NCI-H2029 (cell line): ENCODE results near the gene WFDC1.
"Not testable (repeated sequence)": the region's sequence is repeated elsewhere in the genome, so short reads cannot be mapped to it uniquely, and the experiment has no call there.

Experiments used
- DNase-seq: peaks from one replicate; lab custom pipeline; 2025; lab: John Stamatoyannopoulos, UW

The WFDC1 gene

DNA sequence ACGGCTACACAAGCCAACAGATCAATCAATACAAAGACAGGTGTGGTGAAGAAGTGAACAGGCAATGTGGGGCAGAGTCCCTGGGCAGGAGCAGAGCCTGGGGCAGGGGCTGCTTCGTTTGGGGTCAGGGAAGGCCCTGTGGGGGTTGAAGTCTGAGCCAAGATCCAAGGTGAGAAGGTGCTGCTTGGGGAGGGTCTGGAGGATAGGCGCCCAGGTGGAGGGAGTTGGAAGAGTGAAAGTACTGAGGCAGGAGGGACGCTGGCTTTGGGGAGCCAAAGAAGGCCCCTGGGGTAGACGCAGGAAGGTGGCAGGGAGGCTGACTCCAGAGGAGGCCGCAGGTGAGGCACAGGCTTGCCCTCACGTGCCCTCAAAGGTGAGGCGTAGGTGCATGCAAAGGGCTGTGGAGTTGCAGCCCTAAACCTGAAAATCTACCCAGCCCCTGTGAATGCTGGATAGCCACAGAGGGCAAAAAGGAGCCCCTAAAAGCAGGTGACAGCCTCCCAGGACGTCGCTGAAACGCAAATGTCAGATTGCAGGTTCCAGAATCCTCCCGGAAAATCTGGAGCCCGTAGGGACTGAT is 33.3 kb downstream of the WFDC1 start:
- no peak for DNase-seq

DNA sequence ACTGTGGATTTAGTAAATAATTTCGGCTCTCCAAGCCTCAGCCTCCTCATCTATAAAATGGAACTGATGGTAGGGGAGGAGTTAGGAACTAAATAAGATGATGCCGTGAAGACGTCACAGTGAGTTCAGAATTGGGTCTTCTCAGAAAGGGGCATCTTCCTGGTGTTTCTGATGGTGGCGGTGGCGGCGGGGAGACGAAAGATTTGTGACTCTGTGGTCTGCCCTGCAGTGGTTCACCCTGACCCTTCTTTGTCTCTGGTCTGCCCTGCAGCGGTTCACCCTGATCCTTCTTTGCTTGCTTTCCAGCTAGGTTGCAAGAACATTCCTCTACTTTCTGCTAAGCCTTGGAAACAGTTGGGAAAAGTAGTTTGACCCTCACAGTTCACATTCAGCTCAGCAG is 34.3 kb downstream of the WFDC1 start:
- DNase-seq = no peak

DNA sequence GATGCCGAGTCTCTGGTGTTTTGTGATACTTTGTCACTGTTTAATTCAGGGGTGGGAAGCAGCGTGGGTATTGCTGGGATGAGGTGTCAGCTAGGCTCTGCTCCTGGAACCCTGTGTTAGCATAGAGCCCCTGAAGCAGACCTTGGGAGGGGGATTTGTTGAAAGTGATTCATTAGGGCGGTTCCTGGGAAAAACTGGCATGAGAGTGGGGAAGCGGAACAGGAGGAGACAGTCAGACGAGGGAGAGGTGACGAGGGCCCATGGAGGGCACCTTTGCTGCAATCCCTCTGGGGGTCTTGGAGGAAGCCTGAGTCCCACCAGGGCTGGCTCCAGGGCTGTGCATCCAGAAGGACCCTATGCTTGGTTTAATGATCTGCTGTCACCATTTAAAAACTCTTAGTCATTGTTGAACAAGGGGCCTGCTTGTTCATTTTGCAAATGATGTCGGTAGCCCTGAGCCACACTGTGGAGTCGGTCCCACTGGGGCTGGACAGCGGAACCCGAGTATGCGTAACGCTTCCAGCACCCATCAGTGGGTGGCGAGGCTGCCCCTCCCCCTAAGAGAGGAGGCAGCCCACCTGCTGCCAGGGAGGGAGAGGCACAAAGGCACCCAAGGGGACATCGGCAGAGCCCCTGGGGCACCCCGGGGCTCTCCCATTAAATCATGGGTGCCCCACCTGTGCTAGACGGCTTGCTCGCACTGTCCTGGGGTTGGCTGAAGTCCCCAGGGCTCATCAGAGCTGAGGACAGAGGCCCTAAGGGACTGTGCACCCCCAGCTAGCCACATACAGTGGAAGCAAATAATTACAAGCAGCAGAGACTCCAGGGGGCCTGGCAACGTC is 35.4 kb downstream of the WFDC1 start:
- DNase-seq = no peak

DNA sequence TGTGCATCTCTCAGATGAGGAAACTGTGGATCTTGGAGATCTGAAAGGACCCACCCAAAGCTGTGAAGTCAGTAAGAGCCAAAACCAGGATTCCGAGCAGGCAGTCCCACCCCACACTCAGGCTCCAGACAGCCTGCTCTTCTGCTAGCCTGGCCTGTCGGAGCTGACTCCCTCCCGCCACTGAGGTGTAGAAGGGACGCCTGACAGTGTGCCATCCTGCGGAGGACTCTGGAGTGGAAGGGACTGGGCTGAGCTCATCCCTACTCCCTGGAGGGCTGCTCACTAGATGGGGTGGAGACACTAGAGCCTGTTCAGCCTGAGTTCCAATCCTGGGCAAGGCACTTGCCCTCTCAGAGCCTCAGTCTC is 36.0 kb downstream of the WFDC1 start:
- no peak for DNase-seq

DNA sequence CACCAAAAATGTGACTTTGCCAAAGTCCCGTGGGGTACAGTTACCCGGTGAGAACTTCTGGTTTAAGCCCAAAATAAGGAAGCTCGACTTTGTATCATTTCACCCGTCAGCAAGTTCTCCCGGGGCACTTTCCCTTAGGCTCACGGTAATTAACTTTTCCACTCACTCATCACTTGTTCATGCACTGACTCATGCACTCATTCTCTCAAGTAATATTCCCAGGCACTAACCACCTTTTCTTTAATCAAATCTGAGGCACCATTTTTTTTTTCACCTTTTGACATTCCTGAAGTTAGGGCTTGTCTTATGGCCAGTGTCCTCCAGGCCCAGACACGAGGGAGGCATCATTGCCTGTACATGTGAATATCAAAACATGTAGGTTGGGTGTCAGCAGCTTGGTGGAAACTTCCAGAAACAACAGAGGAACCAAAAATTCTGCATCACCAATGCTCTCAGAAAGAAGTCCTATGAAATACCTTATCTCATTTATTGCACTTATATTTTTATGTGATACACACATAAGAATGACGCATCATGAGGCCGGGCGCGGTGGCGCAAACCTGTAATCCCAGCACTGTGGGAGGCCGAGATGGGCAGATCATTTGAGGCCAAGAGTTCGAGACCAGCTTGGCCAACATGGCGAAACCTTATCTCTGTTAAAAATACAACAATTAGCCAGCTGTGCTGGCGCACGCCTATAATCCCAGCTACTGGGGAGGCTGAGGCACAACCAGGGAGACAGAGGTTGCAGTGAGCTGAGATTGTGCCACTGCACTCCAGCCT is 37.5 kb downstream of the WFDC1 start:
- DNase-seq = no peak

DNA sequence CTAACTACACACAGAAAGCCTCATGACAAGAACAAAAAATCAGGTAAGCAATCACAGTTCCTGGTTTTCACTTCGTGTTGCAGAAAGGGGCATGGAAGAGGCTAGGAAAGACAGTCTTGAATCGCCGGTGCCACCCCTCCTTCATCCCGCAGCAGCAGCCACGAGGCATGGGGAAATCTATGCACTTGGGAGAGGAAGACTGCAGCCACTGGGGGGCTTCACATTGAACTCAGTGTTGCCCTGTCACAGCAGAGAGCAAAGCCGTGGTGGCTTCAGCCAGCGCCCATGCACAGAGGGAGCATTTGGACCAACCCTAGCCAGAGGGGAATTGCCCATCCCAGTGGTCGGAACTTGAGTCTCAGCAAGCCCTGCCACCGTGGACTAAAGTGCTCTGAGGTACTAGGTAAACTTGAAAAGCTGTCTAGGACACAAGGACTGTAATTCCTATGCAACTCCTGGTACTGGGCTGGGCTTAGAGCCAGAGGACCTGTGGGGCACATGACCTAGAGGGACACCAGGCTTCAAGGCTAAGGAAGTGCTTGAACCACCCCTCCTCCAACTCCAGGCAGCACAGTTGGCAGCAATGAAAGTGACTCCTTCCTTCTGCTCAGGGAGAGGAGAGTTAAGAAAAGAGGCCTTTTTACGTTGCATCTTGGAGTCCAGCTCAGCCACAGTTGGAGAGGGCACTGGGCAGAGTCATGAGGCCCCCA is 38.5 kb downstream of the WFDC1 start:
- DNase-seq = peak; percentile 7

DNA sequence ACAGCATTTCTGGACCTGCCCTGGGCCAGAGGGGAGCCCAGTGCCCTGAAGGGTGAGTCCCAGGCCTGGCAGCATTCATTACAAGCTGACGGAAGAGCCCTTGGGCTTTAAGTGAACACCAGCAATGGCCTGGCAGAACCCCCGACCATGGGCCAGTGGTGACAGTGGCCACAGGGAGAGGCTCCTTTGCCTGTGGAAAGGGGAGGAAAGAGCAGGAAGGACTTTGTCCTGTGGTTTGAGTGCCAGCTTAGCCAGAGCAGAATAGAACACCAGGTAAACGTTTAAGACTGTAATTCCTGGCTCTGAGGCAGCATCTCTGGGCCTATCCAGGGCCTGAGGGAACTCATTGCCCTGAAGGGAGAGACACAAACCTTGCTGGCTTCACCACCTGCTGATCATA is 39.4 kb downstream of the WFDC1 start:
- DNase-seq = no peak

DNA sequence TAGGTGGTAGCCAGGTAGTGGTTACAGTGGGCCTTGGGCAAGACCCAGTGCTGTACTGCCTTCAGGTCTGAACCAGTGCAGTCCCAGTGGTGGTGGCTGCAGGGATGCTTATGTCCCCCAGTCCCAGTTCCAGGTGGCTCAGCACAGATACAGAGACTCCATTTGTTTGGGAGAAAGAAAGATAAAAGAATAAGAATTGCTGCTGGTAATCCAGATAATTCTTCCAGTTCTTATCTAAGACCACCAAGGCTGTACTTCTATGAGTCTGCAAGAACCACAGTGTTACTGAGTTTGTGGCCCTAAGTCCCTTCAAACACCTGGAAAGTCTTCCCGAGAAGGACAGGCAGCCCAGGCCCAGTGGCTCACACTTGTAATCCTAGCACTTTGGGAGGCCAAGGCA is 39.8 kb downstream of the WFDC1 start:
- DNase-seq = no peak

DNA sequence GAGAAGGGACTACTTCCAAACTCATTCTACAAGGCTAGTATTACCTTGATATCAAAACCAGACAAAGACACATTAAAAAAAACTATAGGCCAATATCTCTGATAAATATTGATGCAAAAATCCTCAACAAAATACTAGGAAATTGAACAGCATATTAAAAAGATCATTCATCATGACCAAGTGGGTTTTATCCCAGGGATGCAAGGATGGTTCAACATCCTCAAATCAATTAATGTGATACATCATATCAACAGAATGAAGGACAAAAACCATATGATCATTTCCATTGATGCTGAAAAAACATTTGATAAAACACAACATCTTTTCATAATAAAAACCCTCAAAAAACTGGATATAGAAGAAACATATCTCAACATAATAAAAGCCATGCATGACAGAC is 42.6 kb downstream of the WFDC1 start:
- not testable (repeated sequence) for DNase-seq

DNA sequence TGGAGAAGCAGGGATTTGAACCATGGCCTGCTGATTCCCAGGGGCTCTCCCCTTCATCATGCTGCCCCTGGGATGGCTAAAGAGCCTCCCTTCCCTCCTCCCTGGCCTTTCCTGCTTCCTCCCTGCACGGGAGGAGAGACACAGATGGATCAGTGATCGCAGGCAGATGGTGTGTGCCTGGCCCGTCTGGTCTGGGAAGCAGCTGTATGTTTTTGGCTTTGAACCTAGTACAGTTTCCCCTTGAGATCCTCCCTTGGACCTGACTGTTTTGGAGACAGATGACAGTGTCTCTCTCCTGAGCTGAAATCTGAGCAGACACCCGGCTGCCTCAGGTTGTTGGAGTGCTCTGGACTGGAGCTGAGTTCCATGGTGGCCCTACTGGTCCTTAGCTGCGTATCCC is 44.6 kb downstream of the WFDC1 start:
- DNase-seq = no peak

DNA sequence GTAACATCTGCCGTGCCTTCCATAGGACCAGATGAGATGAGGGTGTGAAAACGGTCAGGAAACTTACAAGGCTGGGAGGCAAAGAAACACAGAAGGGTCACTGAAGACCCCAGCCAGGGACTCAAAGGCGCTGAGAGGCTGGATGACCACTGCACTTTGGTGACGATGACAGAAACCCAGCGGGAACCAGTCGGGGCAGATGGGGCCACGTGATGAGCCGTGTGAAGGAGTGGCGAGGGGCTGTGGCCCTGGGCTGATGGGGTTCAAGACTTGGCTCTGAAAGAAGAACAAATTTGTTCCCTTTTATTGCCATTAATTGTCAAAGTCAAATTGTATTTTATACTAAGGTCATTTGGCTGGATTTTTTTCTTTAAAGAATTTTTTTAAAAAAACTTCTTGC is 45.1 kb downstream of the WFDC1 start:
- no peak for DNase-seq

DNA sequence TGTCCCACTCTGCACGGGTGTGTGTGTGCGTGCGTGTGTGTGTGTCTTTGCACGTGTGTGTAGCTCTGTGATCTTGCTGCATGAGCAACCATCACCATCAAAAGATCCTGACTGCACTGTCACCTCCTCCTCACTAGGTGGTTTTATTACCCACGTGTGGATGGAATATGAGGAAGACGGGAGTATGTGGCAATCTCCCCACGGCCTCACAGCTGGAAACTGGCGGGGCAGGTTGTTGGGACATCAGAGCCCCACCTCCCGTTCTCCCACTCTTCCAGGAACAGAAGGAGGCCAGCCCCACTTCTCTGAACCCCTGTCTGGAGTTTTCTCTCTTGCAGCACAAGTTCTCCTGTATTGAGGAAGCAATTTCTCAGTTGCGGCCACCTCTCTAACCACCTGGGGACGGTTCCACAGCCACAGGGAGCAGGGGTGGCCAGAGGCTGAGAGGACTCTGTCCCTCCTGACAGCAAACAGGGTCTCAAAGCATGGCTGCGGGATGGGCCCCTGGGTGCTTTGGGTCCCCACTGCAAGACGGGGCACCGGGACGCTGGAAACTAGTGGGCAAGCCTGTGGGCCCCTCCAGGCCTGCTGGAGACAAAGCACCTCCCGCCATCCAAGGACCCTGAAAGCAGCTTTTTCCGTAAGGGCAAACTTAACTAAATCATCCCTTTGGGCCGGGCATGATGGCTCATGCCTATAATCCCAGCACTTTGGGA is 45.8 kb downstream of the WFDC1 start:
- no peak for DNase-seq

DNA sequence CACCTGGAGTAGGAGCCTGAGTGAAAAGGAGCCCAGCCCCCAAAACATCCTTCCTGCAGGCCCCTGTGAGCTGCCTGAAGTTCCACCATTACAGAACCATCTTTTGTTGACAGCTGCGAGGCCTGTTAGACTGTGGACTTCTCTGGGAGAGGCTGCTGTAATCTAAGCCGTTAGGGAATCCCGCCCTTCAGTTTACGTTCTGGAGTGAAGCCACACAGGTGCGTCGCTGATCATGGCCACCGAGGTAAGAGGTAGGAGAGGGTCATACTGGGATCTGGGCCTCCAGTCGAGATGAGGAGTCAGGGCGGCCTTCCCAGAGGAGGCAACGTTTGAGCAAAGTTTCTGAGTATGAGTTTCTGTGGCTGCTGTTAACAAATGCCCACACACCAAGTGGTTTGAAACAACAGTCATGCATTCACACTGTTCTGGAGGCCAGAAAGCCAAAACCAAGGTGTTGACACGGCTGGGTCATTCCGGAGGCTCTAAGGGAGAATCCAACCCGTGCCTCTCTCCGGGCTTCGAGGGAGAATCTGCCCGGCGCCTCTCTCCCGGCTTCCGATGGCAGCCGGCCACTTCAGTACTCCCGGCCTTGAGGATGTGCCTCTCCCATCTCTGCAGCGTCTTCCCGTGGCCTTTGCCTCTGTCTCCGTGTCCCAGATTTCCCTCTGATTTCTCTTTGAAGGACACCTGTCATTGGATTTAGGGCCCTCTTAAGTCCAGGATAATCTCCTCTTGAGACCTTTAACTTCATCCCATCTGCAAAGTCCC is 47.0 kb downstream of the WFDC1 start:
- DNase-seq = no peak

DNA sequence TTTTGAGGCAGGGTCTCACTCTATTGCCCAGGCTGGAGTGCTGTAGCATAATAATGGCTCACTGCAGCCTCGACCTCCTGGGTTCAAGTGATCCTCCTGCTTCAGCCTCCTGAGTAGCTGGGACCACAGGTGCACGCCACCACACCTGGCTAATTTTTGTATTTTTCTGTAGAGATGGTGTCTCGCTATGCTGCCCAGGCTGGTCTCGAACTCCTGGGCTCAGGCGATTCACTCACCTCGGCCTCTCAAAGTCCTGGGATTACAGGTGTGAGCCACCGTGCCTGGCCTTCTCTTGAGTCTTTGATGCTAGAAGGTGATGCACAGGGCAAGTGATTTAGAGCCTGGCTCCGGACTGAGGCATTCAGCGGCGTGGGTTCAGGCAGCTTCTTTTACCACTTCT is 49.1 kb downstream of the WFDC1 start:
- not testable (repeated sequence) for DNase-seq

DNA sequence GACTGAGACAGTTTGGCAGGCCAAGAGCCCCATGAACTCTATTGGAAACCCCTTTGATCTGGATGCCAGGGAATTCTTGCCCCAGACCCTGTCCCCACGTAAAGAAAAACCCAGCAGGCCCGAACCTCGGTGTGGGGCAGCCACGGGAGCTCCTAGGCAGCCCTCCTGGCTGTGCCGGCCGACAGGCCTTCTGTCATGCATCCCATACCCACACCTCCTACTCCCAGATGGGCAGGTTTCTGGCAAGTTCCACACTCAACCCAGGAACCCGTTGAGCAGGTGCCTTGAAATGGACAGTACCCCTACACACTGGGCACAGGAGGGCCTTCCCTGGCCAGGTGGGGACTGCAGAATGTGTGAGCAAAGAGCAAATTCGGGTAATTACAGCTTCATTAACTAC is 50.1 kb downstream of the WFDC1 start:
- no peak for DNase-seq

DNA sequence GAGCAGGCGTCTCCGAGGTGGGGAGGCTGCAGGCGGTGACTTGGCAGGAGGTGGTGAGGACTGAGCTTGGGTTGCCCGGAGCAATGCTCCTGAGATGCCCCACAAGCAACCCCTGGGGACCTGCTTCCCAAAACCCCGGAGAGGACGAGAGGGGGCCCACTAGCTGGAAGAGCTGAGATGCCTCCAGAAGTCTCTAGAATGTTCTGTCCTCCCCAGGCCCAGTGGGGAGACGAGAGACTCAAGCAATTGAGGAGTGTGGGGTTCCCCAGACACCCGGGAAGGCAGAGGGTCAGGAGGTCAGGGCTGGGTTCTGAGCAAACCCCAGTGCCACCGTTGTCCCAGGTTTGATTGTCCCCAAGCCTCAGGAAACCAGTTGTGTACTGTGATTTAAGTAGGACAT is 52.5 kb downstream of the WFDC1 start:
- DNase-seq = no peak

DNA sequence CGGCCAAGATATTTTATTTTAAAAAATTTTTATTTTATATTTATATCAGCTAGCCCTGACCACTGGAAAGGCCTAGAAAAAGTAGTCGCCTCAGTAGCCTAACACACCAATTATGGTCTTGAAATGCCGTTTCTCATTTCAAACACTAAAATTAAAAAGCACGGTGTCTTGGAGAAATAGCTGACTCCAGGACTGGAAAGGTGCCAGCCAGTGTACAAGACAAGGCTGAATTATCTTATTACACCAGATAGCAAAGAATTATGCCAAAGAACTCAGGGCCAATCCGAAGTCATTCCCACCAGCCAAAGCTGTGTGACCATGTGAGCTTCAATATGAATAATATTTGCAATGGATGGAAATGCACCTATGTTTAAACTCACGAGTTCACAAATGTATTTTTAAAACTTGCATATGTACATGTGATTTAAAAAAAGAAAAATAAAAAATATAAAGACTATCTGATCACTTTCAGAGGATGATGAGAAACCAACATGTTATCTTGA is 53.8 kb downstream of the WFDC1 start:
- no peak for DNase-seq

DNA sequence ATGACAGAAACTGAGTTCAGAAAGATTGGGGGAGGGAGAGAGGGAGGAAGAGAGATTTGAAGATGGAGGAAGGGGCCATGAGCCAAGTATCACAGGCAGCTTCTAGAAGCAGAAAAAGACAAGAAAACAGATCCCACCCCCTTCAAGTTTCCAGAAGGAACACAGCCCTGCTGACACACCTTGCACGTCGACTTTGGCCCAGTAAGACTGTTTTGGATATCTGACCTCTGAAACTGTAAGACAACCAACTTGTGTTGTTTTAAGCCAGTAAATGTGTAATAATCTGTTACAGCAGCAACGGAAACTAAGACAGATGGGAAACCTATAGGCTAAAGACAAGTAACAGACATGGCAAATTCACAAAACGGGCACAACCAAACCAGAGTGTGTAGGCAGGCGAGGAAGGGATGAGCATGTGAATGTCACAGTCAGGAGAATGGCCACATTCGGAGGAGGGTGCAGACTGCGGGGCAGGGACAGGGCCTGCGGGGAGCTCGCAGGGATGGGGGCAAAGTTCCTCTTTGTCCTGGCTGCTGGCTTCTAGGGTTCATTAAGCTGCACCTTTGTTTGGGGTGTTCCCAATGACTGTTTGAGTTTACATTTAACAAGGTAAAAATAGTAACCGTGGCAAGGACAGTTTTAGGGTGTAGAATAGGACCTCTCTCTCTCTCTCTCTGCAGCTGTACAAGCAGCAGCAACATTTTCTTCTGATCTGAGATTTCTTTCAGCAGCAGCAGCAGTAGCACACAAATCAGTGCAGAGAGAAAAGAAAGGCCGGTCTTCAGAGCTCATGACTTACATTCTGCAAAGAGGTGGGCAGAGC is 55.4 kb downstream of the WFDC1 start:
- DNase-seq = no peak

DNA sequence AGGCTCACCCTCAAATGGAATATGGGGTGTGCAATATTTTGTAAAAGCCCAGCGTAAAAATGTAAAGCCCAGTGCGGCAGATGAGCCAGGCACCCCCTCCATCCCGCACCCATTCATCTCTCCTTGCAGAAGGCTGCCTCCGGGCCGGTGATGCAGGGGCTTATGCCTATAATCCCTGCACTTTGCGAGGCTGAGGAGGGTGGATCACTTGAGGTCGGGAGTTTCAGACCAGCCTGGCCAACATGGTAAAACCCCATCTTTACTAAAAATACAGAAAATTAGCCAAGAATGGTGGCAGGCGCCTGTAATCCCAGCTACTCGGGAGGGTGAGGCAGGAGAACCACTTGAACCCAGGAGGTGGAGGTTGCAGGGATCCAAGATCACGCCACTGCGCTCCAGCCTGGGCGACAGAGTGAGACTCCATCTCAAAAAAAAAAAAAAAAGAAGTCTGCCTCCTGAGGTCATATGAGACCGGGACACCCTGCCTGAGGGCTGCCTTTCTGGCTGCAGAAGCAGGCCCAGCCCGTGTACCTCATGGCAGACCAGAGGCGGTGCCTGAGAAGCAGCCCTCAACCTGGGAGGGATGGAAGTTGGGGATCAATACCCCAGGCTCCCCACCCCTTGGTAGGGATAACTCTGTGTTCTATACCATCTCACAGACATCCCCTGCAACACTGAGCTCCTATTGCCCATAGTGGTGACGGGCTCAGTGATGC is 56.2 kb downstream of the WFDC1 start:
- no peak for DNase-seq
